GM19455 (cell line): ENCODE data around the gene TRERF1.
"Not testable (repeated sequence)": the region's sequence is repeated elsewhere in the genome, so short reads cannot be mapped to it uniquely, and the experiment has no call there.

Experiments
- ATAC-seq: cut with Tn5 transposase; IDR thresholded peaks from one replicate; pipeline ENCODE4 v1.9.1; 2021; ENCODE audit not compliant: unreplicated experiment

The TRERF1 gene

GRCh38 chr6:42227173-42227850, 224.4 kb downstream of the TRERF1 start:
- ATAC-seq, result no peak

GRCh38 chr6:42226645-42227143, 225.0 kb downstream of the TRERF1 start:
- no peak for ATAC-seq

GRCh38 chr6:42226161-42226611, 225.5 kb downstream of the TRERF1 start:
- ATAC-seq, result no peak

- ATAC-seq, result no peak
Measured at GRCh38 chr6:42225419-42225818, 226.3 kb downstream of the TRERF1 start.

GRCh38 chr6:42225029-42225339, 226.7 kb downstream of the TRERF1 start:
- no peak for ATAC-seq

- peak; percentile 92 for ATAC-seq
Measured at GRCh38 chr6:42224222-42225028, 227.3 kb downstream of the TRERF1 start.

- no peak for ATAC-seq
Measured at GRCh38 chr6:42222448-42222847, 229.3 kb downstream of the TRERF1 start.

- no peak for ATAC-seq
Measured at GRCh38 chr6:42221546-42221945, 230.2 kb downstream of the TRERF1 start.

- ATAC-seq, result no peak
Measured at GRCh38 chr6:42220807-42221206, 230.9 kb downstream of the TRERF1 start.

- peak; percentile 97 for ATAC-seq
Measured at GRCh38 chr6:42217519-42218367, 234.0 kb downstream of the TRERF1 start, which contains the start of gene MRPS10. Gene MRPS10, minus strand, starts transcription at chr6:42217861. Its CDS starts 12 bp downstream, at chr6:42217849.

GRCh38 chr6:42217157-42217518, 234.6 kb downstream of the TRERF1 start:
- no peak for ATAC-seq

GRCh38 chr6:42216495-42216894, 235.2 kb downstream of the TRERF1 start:
- not testable (repeated sequence) for ATAC-seq

- ATAC-seq, result no peak
Measured at GRCh38 chr6:42212442-42212841, 239.3 kb downstream of the TRERF1 start.

GRCh38 chr6:42211726-42212125, 240.0 kb downstream of the TRERF1 start:
- no peak for ATAC-seq

GRCh38 chr6:42210551-42210950, 241.2 kb downstream of the TRERF1 start:
- no peak for ATAC-seq

- not testable (repeated sequence) for ATAC-seq
Measured at GRCh38 chr6:42207559-42207958, 244.2 kb downstream of the TRERF1 start.

GRCh38 chr6:42204768-42205282, 246.9 kb downstream of the TRERF1 start:
- ATAC-seq, result no peak

- ATAC-seq, result no peak
Measured at GRCh38 chr6:42203183-42203582, 248.5 kb downstream of the TRERF1 start.

- not testable (repeated sequence) for ATAC-seq
Measured at GRCh38 chr6:42202131-42202915, 249.4 kb downstream of the TRERF1 start.

GRCh38 chr6:42201382-42201781, 250.3 kb downstream of the TRERF1 start:
- no peak for ATAC-seq
